Activated CD4-positive, alpha-beta T cell treated with anti-CD3 and anti-CD28 coated beads for 36 hours (primary cell): ENCODE measurements around the gene PLEKHS1. TPM values are rescaled to one million over a fixed set of nuclear protein-coding genes. Genes with fewer than 3 reads are reported as not detected.
"Not testable (repeated sequence)": the region's sequence is repeated elsewhere in the genome, so short reads cannot be mapped to it uniquely, and the experiment has no call there.

ENCODE experiments used
- ATAC-seq: fragments of 200-7000 bp; cut with Tn5 transposase; one replicate; pipeline ENCODE4 v1.10.0; 2021; ENCODE audit warnings: mild to moderate bottlenecking, moderate library complexity
- CTCF ChIA-PET: fragments of 350-600 bp; sonication (Branson Sonifier 250); formaldehyde crosslinking; loops from one replicate; lab custom pipeline; 2021; ENCODE audit warnings: antibody characterized with exemption; lab: Charles Lee
- POLR2A ChIA-PET: fragments of 350-600 bp; sonication (Branson Sonifier 250); formaldehyde crosslinking; loops from one replicate; lab custom pipeline; 2021; ENCODE audit warnings: antibody characterized with exemption, inconsistent platforms; lab: Charles Lee
- DNase-seq: peaks from one replicate; pipeline ENCODE4 v3.0.0-alpha.2; 2020
- H3K27ac Mint-ChIP-seq: one replicate; pipeline ENCODE4 v1.8.0; 2021; ENCODE audit warnings: mixed read lengths
- H3K27me3 Mint-ChIP-seq: one replicate; pipeline ENCODE4 v1.8.0; 2021; ENCODE audit warnings: mixed read lengths
- H3K36me3 Mint-ChIP-seq: one replicate; pipeline ENCODE4 v1.8.0; 2021; ENCODE audit warnings: low read depth, mixed read lengths
- H3K4me1 Mint-ChIP-seq: one replicate; pipeline ENCODE4 v1.8.0; 2021; ENCODE audit warnings: mixed read lengths
- H3K4me3 Mint-ChIP-seq: one replicate; pipeline ENCODE4 v1.8.0; 2021; ENCODE audit warnings: mild to moderate bottlenecking, moderate library complexity, mixed read lengths
- H3K9me3 Mint-ChIP-seq: one replicate; pipeline ENCODE4 v1.8.0; 2021; ENCODE audit warnings: low read depth, mixed read lengths
- intact Hi-C, 2 experiments: fragments of 100-400 bp; cut with DNase I in 1 of 2; cut with micrococcal nuclease in 1 of 2; formaldehyde crosslinking; loops; one replicate each; pipeline versions ENCODE4 v1.14.2 to v1.15.1; 2022 to 2024; cut with DNase I, micrococcal nuclease
- total RNA-seq, 2 experiments: library from RNA; stranded (reverse); gene quantifications; one replicate each; pipeline ENCODE4 v1.2.3, GENCODE V29; 2021

Gene PLEKHS1
- total RNA-seq, 2 experiments from 2014 or later = 0.07 to 0.09 TPM

GRCh38 chr10:113801569-113801968 lies 50.1 kb downstream of the PLEKHS1 start:
- H3K4me1 Mint-ChIP-seq = peaks cover 2% of the 10 kb centered on the region
- no peaks in the 10 kb centered on the region for H3K9me3 Mint-ChIP-seq
- CTCF ChIA-PET = interaction anchor here (1.4 kb wide), 1 partner anchor 13 kb away, joined by 3 read pairs; no protein-coding TSS in a partner anchor
- no peak for ATAC-seq
- POLR2A ChIA-PET = interaction anchor here (0.7 kb wide), 1 partner anchor 50 kb away, joined by 3 read pairs; the partner anchor contains the start of gene PLEKHS1
- H3K27me3 Mint-ChIP-seq = peaks cover 14% of the 10 kb centered on the region
- DNase-seq = no peak
- H3K4me3 Mint-ChIP-seq = no peak overlapping the region
- no peak overlapping the region for H3K27ac Mint-ChIP-seq
- intact Hi-C loops = no loop called here
- H3K36me3 Mint-ChIP-seq = no peaks in the 10 kb centered on the region

GRCh38 chr10:113802997-113803396 lies 51.5 kb downstream of the PLEKHS1 start:
- Mint-ChIP-seq H3K36me3 (no peaks in the 10 kb centered on the region), H3K4me3 (no peak overlapping the region), H3K27ac (no peak overlapping the region), H3K9me3 (no peaks in the 10 kb centered on the region), H3K27me3 (peaks cover 12% of the 10 kb centered on the region), H3K4me1 (peaks cover 2% of the 10 kb centered on the region)
- ChIA-PET POLR2A (no interaction called here), CTCF (interaction anchor here (0.6 to 1.6 kb wide), 3 partner anchors 11 to 342 kb away, joined by 3 to 4 read pairs (median 4); no protein-coding TSS in a partner anchor)
- DNase-seq (no peak), ATAC-seq (no peak)
- intact Hi-C loops = no loop called here

GRCh38 chr10:113806503-113806902 lies 55.0 kb downstream of the PLEKHS1 start:
- Mint-ChIP-seq H3K36me3 (no peaks in the 10 kb centered on the region), H3K4me1 (no peaks in the 10 kb centered on the region), H3K27me3 (peaks cover 22% of the 10 kb centered on the region), H3K9me3 (no peaks in the 10 kb centered on the region), H3K27ac (no peak overlapping the region), H3K4me3 (no peak overlapping the region)
- intact Hi-C loops = no loop called here
- DNase-seq = no peak
- ATAC-seq = no peak
- CTCF ChIA-PET = interaction anchor here (0.7 to 1.1 kb wide), 3 partner anchors 16 to 102 kb away, joined by 4 to 7 read pairs (median 5); no protein-coding TSS in a partner anchor
- POLR2A ChIA-PET = no interaction called here

DNA sequence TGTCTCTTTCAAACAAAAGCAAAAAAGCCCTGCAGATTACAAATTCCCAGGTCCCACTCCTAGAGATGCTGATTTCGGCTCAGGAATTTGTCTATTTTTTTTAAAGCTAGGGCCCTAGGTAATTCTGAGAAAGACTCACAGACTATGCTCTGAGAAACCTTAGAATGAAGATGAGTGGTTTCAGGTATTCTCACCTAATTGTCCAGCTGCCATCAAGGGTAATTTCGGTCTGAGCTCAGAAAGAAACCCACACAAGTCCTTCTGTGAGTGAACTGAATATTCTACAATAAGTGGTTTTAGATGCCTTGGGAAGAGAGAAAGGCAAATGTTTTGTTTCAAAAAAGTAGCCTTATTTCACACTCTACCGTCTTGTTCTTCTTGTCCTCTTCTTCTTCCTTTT lies 56.7 kb downstream of the PLEKHS1 start:
- DNase-seq = no peak
- no peak overlapping the region for H3K4me3 Mint-ChIP-seq
- CTCF ChIA-PET = interaction anchor here (1.2 kb wide), 1 partner anchor 298 kb away, joined by 3 read pairs; no protein-coding TSS in a partner anchor
- no peak overlapping the region for H3K27ac Mint-ChIP-seq
- peaks cover 28% of the 10 kb centered on the region for H3K27me3 Mint-ChIP-seq
- POLR2A ChIA-PET = interaction anchor here (0.6 kb wide), 1 partner anchor 407 kb away, joined by 3 read pairs; no protein-coding TSS in a partner anchor
- no peak for ATAC-seq
- no peaks in the 10 kb centered on the region for H3K4me1 Mint-ChIP-seq
- peaks cover 2% of the 10 kb centered on the region for H3K9me3 Mint-ChIP-seq
- H3K36me3 Mint-ChIP-seq = no peaks in the 10 kb centered on the region
- intact Hi-C loops = no loop called here

DNA sequence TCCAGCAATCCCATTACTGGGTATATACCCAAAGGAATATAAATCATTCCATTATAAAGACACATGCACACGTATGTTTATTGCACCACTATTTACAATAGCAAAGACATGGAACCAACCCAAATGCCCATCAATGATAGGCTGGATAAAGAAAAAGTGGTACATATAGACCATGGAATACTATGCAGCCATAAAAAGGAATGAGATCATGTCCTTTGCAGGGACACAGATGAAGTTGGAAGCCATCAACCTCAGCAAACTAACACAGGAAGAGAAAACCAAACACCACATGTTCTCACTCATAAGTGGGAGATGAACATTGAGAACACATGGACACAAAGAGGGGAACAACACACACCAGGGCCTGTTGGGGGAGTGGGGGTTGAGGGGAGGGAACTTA lies 63.2 kb downstream of the PLEKHS1 start:
- ATAC-seq, H3K4me3 Mint-ChIP-seq, H3K27ac Mint-ChIP-seq, H3K4me1 Mint-ChIP-seq, intact Hi-C loops, H3K9me3 Mint-ChIP-seq, DNase-seq, POLR2A ChIA-PET, H3K36me3 Mint-ChIP-seq: not testable (repeated sequence)
- CTCF ChIA-PET = interaction anchor here (1.0 kb wide), 1 partner anchor 13 kb away, joined by 3 read pairs; no protein-coding TSS in a partner anchor
- peaks cover 12% of the 10 kb centered on the region for H3K27me3 Mint-ChIP-seq

DNA sequence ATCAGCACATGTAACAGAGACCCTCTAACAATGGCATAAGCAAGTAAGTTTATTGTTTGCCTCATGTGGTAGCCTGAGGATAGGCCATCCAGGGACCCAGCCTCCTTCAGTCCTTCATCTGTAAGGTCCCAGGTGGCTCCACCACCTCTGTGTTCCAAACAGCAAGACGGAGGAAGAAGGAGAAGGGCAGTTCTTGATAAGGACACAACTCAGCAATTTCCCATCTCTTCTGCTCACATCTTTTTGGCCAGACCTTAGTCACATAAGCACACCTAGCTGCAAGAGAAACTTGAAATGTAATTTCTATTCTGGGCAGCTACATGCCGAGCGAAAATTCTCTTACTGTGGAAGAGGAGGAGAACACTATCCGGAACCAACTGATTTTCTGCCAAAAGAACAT lies 68.5 kb downstream of the PLEKHS1 start:
- DNase-seq = no peak
- ATAC-seq = no peak
- intact Hi-C loops = no loop called here
- Mint-ChIP-seq H3K27me3 (no peaks in the 10 kb centered on the region), H3K27ac (no peak overlapping the region), H3K9me3 (no peaks in the 10 kb centered on the region), H3K4me3 (no peak overlapping the region), H3K4me1 (no peaks in the 10 kb centered on the region), H3K36me3 (no peaks in the 10 kb centered on the region)
- CTCF ChIA-PET = no interaction called here
- POLR2A ChIA-PET = no interaction called here

DNA sequence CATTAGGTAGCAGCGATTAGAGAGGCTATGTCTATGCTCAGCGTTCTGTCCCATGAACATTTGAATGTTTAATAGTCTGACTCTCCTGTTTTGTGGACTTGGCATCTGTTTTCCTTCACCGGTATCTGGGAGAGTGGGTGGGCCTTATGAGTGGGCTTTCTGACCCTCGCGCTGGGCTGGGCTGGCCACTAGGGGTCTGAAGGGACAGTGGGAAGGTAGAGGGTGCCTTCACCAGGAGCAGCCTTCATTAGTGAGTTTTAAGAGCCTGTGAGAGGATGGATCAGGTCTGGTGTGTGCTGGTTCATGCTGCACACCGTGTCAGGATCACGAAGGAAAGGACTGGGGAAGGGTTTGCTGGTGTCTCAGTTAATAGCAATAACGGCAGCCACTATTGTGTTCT lies 69.0 kb downstream of the PLEKHS1 start:
- H3K27ac Mint-ChIP-seq = no peak overlapping the region
- ATAC-seq (no peak), DNase-seq (peak; percentile 8)
- no peaks in the 10 kb centered on the region for H3K27me3 Mint-ChIP-seq
- ChIA-PET POLR2A (no interaction called here), CTCF (no interaction called here)
- H3K9me3 Mint-ChIP-seq = no peaks in the 10 kb centered on the region
- intact Hi-C loops = no loop called here
- H3K4me1 Mint-ChIP-seq = no peaks in the 10 kb centered on the region
- H3K36me3 Mint-ChIP-seq = no peaks in the 10 kb centered on the region
- no peak overlapping the region for H3K4me3 Mint-ChIP-seq

GRCh38 chr10:113821306-113821705 lies 69.8 kb downstream of the PLEKHS1 start:
- H3K27ac Mint-ChIP-seq, ATAC-seq, H3K27me3 Mint-ChIP-seq, intact Hi-C loops, H3K4me3 Mint-ChIP-seq, H3K36me3 Mint-ChIP-seq, H3K4me1 Mint-ChIP-seq, POLR2A ChIA-PET, H3K9me3 Mint-ChIP-seq, DNase-seq: not testable (repeated sequence)
- CTCF ChIA-PET = interaction anchor here (0.6 to 1.0 kb wide), 2 partner anchors 38 to 101 kb away, joined by 3 read pairs; no protein-coding TSS in a partner anchor

GRCh38 chr10:113822174-113822573 lies 70.7 kb downstream of the PLEKHS1 start:
- Mint-ChIP-seq H3K9me3 (no peaks in the 10 kb centered on the region), H3K27me3 (no peaks in the 10 kb centered on the region), H3K4me1 (no peaks in the 10 kb centered on the region), H3K27ac (no peak overlapping the region), H3K36me3 (no peaks in the 10 kb centered on the region), H3K4me3 (no peak overlapping the region)
- DNase-seq (no peak), ATAC-seq (no peak)
- intact Hi-C loops = no loop called here
- POLR2A ChIA-PET = no interaction called here
- CTCF ChIA-PET = interaction anchor here (0.6 to 1.0 kb wide), 5 partner anchors 23 to 550 kb away, joined by 3 to 4 read pairs (median 3); no protein-coding TSS in a partner anchor

GRCh38 chr10:113823389-113823788 lies 71.9 kb downstream of the PLEKHS1 start:
- Mint-ChIP-seq H3K36me3 (no peaks in the 10 kb centered on the region), H3K9me3 (no peaks in the 10 kb centered on the region), H3K27ac (no peak overlapping the region), H3K27me3 (no peaks in the 10 kb centered on the region), H3K4me1 (no peaks in the 10 kb centered on the region), H3K4me3 (no peak overlapping the region)
- ATAC-seq (no peak), DNase-seq (no peak)
- intact Hi-C loops = no loop called here
- POLR2A ChIA-PET = no interaction called here
- CTCF ChIA-PET = interaction anchor here (2.1 kb wide), 1 partner anchor 25 kb away, joined by 5 read pairs; no protein-coding TSS in a partner anchor

DNA sequence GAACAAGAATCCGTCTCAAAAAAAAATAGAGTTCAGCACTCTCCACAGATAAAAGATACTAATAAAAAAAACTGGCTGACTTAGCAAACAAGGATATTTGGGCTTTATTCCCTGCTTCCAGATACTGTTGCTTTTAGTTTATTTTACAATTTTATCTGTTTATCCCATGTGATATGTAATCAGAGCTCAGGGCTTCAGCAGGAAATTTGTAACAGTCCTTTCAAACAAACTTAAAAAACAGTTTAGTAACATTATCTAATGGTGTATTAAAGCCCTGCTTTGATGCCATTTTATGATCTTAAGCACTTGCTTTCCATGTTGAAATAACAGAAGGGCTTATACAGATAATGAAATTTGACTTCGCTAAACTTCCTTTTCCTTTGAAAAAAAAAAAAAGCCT lies 74.3 kb downstream of the PLEKHS1 start:
- ATAC-seq = no peak
- no peak overlapping the region for H3K4me3 Mint-ChIP-seq
- ChIA-PET CTCF (no interaction called here), POLR2A (no interaction called here)
- no peaks in the 10 kb centered on the region for H3K27me3 Mint-ChIP-seq
- DNase-seq = no peak
- no peaks in the 10 kb centered on the region for H3K4me1 Mint-ChIP-seq
- intact Hi-C loops = no loop called here
- H3K9me3 Mint-ChIP-seq = no peaks in the 10 kb centered on the region
- H3K36me3 Mint-ChIP-seq = no peaks in the 10 kb centered on the region
- no peak overlapping the region for H3K27ac Mint-ChIP-seq

- CTCF ChIA-PET, H3K36me3 Mint-ChIP-seq, H3K4me3 Mint-ChIP-seq, H3K9me3 Mint-ChIP-seq, POLR2A ChIA-PET, H3K27me3 Mint-ChIP-seq, intact Hi-C loops, ATAC-seq, DNase-seq, H3K4me1 Mint-ChIP-seq, H3K27ac Mint-ChIP-seq: not testable (repeated sequence)
Measured at GRCh38 chr10:113828567-113828966, 77.1 kb downstream of the PLEKHS1 start.
